ENCODE measurements around the gene MZT1. TPM values are rescaled to one million over a fixed set of nuclear protein-coding genes. Genes with fewer than 3 reads are reported as not detected.

Gene MZT1
- total and polyA plus RNA-seq, 2 experiments from 2014 or later = 35.0 to 52.3 TPM

DNA sequence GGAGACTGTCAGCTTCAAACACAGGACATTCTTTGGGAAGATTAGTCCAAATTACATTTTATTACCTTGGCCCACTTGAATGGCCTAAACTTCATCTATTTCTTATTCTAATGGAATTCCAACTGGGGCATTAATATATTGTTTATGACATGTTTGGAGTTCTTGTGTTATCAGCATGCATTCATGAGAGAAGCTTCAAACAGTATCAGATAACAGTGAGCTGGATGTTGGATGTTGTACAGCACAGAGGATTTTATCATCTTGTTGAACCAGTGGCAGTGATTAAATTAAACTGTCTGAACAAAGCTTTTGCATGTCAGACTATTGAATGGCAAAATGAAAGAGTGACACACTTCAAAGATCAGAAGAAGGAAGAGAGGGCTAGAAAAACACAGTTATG lies 50.0 kb downstream of the MZT1 start:
- no peaks in the 10 kb centered on the region for H3K27me3 Mint-ChIP-seq (ENCODE audit: insufficient read depth, low read depth, poor library complexity)
- no peaks in the 10 kb centered on the region for H4K20me1 ChIP-seq (replicated peaks; ENCODE audit: insufficient read depth)
- H3F3A ChIP-seq (replicated peaks; ENCODE audit: low read depth) = no peaks in the 10 kb centered on the region
- H3K27ac Mint-ChIP-seq = no peak overlapping the region
- DNase-seq (ENCODE audit: low spot score) = no peak
- no peak overlapping the region for H3K4me3 ChIP-seq
- peaks cover 5% of the 10 kb centered on the region for H3K4me1 Mint-ChIP-seq
- H3K4me1 ChIP-seq (ENCODE audit: insufficient read depth) = no peaks in the 10 kb centered on the region
- H3K9me2 ChIP-seq (ENCODE audit: insufficient read depth) = no peaks in the 10 kb centered on the region
- no peaks in the 10 kb centered on the region for H3K27me3 ChIP-seq (ENCODE audit: insufficient read depth)
- no peaks in the 10 kb centered on the region; the same call in 2 of the 3 replicates for H3K9me3 Mint-ChIP-seq
- H3K36me3 ChIP-seq (ENCODE audit: insufficient read depth) = no peaks in the 10 kb centered on the region
- ATAC-seq = no peak
- H3K4me3 Mint-ChIP-seq = no peak overlapping the region
- TF ChIP-seq POLR2AphosphoS5 (IDR thresholded peaks at IDR 0.05; ENCODE audit: low read depth) = no peak
- no peak for TF ChIP-seq STAT1 (IDR thresholded peaks at IDR 0.05; ENCODE audit: unreplicated experiment)
- TF ChIP-seq JUNB (IDR thresholded peaks at IDR 0.05; ENCODE audit: unreplicated experiment) = no peak
- H3K4me2 ChIP-seq = no peak overlapping the region
- no peaks in the 10 kb centered on the region for H3K79me2 ChIP-seq (replicated peaks; ENCODE audit: insufficient read depth)
- H2AFZ ChIP-seq = no peak overlapping the region
- no peak overlapping the region for H3K27ac ChIP-seq (ENCODE audit: low read depth)
- no peaks in the 10 kb centered on the region for H3K36me3 Mint-ChIP-seq (ENCODE audit: low read depth)

DNA sequence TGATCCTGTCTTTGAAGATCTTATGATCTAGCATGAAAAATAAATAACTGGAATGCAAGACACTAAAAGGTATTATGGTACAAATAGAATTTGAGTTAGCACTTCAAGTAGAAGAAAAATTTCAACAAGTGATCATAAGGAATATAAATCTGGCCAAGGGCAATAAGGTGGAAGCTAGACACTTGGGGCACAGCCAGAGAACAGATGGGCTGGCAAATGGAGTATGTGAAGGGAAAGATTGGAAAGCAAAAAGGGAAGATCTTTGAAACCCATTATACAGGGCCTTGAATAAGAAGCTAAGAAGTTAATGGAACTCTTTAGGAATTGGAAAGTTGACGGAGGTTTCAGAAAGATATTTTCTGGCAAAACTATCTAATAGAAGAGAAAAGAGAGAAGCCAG lies 61.0 kb downstream of the MZT1 start:
- Histone ChIP-seq H3K27me3 (ENCODE audit: insufficient read depth) (no peaks in the 10 kb centered on the region), H3K4me3 (no peak overlapping the region), H3K27ac (ENCODE audit: low read depth) (no peak overlapping the region), H3K4me2 (no peak overlapping the region), H4K20me1 (replicated peaks; ENCODE audit: insufficient read depth) (no peaks in the 10 kb centered on the region), H3K36me3 (ENCODE audit: insufficient read depth) (no peaks in the 10 kb centered on the region), H2AFZ (no peak overlapping the region), H3F3A (replicated peaks; ENCODE audit: low read depth) (no peaks in the 10 kb centered on the region), H3K9me2 (ENCODE audit: insufficient read depth) (no peaks in the 10 kb centered on the region), H3K4me1 (ENCODE audit: insufficient read depth) (no peaks in the 10 kb centered on the region), H3K79me2 (replicated peaks; ENCODE audit: insufficient read depth) (no peaks in the 10 kb centered on the region)
- DNase-seq (ENCODE audit: low spot score) (no peak), ATAC-seq (no peak)
- Mint-ChIP-seq H3K4me3 (no peak overlapping the region), H3K9me3 (no peaks in the 10 kb centered on the region), H3K27ac (no peak overlapping the region), H3K4me1 (peaks cover 5% of the 10 kb centered on the region; the same call in 2 of the 3 replicates), H3K36me3 (ENCODE audit: low read depth) (no peaks in the 10 kb centered on the region), H3K27me3 (ENCODE audit: insufficient read depth, low read depth, poor library complexity) (no peaks in the 10 kb centered on the region)
- TF ChIP-seq, protein P1, sequence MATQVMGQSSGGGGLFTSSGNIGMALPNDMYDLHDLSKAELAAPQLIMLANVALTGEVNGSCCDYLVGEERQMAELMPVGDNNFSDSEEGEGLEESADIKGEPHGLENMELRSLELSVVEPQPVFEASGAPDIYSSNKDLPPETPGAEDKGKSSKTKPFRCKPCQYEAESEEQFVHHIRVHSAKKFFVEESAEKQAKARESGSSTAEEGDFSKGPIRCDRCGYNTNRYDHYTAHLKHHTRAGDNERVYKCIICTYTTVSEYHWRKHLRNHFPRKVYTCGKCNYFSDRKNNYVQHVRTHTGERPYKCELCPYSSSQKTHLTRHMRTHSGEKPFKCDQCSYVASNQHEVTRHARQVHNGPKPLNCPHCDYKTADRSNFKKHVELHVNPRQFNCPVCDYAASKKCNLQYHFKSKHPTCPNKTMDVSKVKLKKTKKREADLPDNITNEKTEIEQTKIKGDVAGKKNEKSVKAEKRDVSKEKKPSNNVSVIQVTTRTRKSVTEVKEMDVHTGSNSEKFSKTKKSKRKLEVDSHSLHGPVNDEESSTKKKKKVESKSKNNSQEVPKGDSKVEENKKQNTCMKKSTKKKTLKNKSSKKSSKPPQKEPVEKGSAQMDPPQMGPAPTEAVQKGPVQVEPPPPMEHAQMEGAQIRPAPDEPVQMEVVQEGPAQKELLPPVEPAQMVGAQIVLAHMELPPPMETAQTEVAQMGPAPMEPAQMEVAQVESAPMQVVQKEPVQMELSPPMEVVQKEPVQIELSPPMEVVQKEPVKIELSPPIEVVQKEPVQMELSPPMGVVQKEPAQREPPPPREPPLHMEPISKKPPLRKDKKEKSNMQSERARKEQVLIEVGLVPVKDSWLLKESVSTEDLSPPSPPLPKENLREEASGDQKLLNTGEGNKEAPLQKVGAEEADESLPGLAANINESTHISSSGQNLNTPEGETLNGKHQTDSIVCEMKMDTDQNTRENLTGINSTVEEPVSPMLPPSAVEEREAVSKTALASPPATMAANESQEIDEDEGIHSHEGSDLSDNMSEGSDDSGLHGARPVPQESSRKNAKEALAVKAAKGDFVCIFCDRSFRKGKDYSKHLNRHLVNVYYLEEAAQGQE (IDR thresholded peaks at IDR 0.05; ENCODE audit: unreplicated experiment) = no peak
- TF ChIP-seq STAT1 (IDR thresholded peaks at IDR 0.05; ENCODE audit: unreplicated experiment) (no peak), ZNF331 (CRISPR knock-in tag; IDR thresholded peaks at IDR 0.05; ENCODE audit: low read depth) (no peak), JUNB (IDR thresholded peaks at IDR 0.05; ENCODE audit: unreplicated experiment) (no peak), CREB1 (CRISPR knock-in tag; IDR thresholded peaks at IDR 0.05; ENCODE audit: low read depth) (no peak), NANOG (IDR thresholded peaks at IDR 0.05; ENCODE audit: borderline replicate concordance) (no peak), EZH2 (IDR thresholded peaks at IDR 0.05; ENCODE audit: low read depth, unreplicated experiment) (no peak), ZNF114 (CRISPR knock-in tag; IDR thresholded peaks at IDR 0.05) (no peak), POLR2AphosphoS5 (IDR thresholded peaks at IDR 0.05; ENCODE audit: low read depth) (no peak)
- TF ChIP-seq, protein P2, sequence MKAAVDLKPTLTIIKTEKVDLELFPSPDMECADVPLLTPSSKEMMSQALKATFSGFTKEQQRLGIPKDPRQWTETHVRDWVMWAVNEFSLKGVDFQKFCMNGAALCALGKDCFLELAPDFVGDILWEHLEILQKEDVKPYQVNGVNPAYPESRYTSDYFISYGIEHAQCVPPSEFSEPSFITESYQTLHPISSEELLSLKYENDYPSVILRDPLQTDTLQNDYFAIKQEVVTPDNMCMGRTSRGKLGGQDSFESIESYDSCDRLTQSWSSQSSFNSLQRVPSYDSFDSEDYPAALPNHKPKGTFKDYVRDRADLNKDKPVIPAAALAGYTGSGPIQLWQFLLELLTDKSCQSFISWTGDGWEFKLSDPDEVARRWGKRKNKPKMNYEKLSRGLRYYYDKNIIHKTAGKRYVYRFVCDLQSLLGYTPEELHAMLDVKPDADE (IDR thresholded peaks at IDR 0.05) = no peak
- TF ChIP-seq, protein P3, sequence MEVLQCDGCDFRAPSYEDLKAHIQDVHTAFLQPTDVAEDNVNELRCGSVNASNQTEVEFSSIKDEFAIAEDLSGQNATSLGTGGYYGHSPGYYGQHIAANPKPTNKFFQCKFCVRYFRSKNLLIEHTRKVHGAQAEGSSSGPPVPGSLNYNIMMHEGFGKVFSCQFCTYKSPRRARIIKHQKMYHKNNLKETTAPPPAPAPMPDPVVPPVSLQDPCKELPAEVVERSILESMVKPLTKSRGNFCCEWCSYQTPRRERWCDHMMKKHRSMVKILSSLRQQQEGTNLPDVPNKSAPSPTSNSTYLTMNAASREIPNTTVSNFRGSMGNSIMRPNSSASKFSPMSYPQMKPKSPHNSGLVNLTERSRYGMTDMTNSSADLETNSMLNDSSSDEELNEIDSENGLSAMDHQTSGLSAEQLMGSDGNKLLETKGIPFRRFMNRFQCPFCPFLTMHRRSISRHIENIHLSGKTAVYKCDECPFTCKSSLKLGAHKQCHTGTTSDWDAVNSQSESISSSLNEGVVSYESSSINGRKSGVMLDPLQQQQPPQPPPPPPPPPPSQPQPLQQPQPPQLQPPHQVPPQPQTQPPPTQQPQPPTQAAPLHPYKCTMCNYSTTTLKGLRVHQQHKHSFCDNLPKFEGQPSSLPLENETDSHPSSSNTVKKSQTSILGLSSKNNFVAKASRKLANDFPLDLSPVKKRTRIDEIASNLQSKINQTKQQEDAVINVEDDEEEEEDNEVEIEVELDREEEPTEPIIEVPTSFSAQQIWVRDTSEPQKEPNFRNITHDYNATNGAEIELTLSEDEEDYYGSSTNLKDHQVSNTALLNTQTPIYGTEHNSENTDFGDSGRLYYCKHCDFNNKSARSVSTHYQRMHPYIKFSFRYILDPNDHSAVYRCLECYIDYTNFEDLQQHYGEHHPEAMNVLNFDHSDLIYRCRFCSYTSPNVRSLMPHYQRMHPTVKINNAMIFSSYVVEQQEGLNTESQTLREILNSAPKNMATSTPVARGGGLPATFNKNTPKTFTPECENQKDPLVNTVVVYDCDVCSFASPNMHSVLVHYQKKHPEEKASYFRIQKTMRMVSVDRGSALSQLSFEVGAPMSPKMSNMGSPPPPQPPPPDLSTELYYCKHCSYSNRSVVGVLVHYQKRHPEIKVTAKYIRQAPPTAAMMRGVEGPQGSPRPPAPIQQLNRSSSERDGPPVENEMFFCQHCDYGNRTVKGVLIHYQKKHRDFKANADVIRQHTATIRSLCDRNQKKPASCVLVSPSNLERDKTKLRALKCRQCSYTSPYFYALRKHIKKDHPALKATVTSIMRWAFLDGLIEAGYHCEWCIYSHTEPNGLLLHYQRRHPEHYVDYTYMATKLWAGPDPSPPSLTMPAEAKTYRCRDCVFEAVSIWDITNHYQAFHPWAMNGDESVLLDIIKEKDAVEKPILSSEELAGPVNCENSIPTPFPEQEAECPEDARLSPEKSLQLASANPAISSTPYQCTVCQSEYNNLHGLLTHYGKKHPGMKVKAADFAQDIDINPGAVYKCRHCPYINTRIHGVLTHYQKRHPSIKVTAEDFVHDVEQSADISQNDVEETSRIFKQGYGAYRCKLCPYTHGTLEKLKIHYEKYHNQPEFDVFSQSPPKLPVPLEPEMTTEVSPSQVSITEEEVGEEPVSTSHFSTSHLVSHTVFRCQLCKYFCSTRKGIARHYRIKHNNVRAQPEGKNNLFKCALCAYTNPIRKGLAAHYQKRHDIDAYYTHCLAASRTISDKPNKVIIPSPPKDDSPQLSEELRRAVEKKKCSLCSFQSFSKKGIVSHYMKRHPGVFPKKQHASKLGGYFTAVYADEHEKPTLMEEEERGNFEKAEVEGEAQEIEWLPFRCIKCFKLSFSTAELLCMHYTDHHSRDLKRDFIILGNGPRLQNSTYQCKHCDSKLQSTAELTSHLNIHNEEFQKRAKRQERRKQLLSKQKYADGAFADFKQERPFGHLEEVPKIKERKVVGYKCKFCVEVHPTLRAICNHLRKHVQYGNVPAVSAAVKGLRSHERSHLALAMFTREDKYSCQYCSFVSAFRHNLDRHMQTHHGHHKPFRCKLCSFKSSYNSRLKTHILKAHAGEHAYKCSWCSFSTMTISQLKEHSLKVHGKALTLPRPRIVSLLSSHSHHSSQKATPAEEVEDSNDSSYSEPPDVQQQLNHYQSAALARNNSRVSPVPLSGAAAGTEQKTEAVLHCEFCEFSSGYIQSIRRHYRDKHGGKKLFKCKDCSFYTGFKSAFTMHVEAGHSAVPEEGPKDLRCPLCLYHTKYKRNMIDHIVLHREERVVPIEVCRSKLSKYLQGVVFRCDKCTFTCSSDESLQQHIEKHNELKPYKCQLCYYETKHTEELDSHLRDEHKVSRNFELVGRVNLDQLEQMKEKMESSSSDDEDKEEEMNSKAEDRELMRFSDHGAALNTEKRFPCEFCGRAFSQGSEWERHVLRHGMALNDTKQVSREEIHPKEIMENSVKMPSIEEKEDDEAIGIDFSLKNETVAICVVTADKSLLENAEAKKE (CRISPR knock-in tag; IDR thresholded peaks at IDR 0.05) = no peak

Measured in GM23338 (cell line).